ENCODE results near the gene DESI1.
"Not testable (repeated sequence)": the region's sequence is repeated elsewhere in the genome, so short reads cannot be mapped to it uniquely, and the experiment has no call there.

The DESI1 gene

DNA sequence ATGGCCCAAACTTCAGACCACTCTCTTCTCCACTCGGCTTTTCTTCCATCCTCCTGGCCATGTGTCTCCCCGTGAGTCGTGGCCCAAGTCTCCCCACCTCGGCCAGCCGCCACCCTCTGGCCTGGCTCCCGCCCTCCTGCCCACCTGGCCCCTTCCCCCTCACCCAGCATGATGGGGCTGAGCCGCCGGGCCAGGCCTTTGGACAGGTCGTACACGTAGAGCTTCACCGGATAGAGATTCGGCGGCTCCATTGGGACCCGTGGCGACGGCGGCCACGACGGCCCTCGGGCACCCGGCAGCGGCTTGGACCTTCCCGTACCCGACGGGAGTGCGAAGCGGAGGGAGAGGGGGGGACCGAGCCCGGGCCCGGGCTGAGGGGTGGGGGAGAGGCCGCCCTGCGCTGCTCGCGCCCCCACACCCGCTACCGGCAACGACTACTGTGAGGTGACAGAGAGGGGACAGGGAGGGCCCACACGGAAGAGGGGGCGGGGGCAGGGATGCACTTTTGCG is at the start of gene DESI1:
DESI1 (minus strand) TSS at position 455 of the 510 bp plus-strand sequence; CDS start at position 251, 204 bp downstream.
- DNase-seq: peak; percentile 79

DNA sequence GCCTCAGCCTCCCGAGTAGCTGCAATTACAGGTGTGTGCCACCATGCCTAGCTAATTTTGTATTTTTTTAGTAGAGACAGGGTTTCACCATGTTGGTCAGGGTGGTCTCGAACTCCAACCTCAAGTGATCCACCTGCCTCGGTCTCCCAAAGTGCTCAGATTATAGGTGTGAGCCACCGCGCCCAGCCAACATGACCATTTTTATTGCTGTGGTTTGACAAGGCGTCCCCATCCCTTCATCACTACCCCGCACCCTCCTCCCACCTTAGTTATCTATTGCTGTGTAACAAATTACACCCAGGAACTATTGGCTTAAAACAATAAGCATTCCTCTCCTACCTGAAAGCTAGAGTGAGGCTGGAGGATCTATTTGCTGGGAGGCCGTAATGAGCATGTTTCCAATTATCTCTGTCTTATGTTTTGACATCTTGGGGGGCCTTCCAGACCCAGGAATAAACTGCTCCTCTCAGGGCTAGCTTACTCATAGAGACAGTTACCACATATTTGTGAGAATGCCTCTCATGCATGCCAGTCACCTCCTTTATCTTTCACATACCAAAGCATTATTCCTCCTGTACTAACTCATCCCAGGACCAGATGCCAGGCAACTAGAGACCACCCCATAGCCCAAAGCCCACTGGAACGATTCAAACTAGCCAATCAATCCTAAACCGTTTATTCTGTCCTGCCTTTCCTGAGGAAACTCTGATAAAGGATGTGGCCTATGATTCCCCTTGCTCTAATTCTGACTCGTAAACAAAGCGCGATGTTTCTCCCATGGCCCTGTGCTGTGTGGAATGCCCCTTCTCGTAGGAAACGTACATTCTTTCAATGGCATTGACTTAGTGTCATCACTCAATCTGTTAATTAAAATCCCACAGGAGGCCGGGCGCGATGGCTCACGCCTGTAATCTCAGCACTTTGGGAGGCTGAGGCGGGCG is 48.4 kb upstream of the DESI1 start:
- no peak for DNase-seq

DNA sequence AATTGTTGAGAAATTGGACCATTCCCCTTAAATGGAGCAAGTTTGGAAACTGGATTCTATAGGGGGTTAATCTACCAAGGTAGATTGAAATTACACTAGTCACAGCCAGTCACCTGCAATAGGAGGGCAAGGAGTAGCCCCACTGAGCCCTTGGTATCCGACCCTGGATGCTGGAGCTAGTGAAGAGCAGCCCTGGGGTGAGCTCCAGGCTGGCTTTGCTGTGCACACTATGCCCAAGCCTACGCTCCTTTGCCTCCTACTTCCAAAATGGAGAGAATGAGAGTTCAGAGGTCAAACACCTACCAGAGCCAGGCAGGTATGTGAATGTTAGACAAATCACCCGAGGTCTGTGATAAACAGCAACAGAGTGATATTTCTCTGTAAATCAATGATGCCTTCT is 44.1 kb upstream of the DESI1 start:
- DNase-seq: no peak

DNA sequence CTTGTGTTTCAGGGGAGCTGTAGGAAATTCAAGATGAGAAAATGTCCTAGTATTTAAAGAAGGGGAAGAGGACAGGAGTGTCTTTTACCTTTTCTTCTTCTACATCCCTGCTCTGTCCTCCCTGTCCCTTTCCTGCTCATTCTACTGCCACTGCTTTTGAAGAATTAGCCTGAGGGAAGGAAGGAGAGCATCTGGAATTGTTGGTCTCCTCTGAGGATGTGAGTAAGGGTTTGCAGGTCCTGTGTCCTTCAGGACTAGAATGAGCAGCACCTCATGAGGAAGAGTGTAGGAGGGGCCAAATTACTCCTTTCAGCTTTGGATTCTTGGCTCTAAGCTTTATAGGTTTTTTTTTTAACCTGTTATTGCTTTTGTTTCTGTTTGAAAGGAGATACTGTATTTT is 43.6 kb upstream of the DESI1 start:
- no peak for DNase-seq

DNA sequence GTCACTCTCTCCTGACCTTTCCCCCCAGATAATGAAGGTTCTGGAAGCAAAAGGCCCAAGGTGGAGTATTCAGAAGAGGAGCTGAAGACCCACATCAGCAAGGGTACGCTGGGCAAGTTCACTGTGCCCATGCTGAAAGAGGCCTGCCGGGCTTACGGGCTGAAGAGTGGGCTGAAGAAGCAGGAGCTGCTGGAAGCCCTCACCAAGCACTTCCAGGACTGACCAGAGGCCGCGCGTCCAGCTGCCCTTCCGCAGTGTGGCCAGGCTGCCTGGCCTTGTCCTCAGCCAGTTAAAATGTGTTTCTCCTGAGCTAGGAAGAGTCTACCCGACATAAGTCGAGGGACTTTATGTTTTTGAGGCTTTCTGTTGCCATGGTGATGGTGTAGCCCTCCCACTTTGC is 42.8 kb upstream of the DESI1 start:
- not testable (repeated sequence) for DNase-seq

DNA sequence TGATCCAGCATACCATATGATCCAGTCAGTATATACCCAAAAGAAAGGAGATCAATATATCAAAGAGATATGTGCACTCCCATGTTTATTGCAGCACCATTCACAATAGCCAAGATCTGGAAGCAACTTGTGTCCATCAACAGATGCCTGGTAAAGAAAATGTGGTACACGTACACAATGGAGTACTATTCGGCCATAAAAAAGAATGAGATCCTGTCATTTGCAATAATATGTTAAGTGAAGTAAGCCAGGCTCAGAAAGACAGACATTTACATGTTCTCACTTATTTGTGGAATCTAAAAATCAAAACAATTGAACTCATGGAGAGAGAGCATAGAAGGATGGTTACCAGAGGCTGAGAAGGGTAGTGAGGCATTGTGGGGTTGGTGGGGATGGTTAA is 40.9 kb upstream of the DESI1 start:
- DNase-seq: no peak

DNA sequence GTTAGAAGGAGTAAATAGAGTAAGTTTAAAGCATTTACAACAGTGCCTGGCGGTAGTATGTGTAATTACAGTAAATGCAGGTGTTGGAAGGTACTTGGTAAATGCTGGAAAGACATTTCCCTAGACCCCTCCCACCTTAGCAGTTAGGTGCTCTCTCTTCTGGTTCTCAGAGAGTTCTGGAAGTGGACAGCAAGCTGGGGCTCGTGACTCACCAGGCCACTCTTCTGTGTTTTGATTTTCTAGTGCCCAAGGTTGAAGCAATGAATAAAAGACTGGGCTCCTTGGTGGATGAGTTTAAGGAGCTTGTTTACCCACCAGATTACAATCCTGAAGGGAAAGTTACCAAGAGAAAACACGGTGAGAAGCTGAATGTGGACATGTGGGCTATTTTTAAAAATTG is 40.2 kb upstream of the DESI1 start:
- no peak for DNase-seq

DNA sequence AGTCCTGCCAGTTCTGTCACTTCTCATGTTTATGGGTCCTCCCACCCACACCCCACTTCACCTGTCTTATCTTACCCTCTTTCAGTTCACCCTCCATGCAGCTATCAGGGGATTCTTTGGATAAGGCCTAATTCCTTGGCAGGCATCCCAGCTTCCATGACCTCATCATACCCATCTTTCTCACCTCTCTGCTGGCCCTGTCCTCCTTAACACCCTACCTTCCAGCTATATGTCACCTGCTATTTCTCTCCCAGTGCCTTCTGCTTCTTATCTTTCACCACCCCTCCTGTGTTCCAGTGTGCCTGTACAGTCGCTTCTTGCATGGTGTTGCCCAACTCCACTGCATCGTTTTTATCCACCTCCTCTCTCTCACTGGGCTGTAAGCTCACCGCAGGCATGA is 39.6 kb upstream of the DESI1 start:
- no peak for DNase-seq

DNA sequence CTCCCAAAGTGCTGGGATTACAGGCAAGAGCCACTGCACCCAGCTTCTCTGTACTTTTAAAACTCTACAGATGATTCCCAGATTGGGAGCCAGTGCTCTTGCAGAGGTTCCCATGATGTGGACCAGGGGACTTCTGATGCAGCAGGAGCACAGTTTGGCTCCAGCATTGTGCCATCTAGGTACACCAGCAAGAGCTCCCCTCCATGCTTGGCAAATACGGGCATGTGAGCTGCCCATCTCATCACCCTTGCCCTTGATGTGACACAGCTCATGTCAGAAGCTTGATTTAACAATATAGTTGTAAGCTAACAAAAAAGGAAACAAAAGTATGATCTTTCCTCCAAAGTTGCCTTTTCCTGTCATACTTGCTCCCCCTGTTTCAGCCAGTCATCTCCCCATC is 39.1 kb upstream of the DESI1 start:
- no peak for DNase-seq

DNA sequence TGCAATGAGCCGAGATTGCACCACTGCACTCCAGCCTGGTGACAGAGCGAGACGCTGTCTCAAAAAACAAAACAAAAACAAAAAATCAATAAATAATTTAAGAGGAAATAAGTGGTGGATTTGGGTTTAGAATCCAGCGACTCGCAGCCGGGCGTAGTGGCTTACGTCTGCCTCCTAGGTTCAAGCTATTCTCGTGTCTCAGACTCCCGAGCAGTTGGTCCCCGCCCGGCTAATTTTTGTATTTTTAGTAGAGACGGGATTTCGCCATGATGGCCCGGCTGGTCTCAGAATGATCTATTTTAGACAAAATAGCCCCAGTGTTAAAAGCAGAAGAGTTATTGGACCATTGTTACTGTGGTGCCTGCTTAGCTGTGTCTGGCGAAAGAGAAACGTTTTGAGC is 38.0 kb upstream of the DESI1 start:
- DNase-seq: no peak

DNA sequence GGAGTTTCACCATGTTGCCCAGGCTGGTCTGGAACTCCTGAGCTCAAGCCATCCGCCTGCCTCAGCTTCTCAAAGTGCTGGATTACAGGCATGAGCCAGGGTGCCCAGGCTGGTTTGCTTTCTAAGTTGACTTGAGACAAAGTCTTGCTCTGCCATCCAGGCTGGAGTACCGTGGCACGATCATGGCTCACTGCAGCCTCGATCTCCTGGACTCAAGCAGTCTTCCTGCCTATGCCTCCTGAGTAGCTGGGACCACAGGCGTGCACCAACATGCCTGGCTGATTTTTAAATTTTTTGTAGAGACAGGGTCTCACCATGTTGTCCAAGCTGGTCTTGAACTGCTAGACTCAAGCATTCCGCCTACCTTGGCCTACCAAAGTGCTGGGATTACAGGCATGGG is 36.9 kb upstream of the DESI1 start:
- DNase-seq: no peak

DNA sequence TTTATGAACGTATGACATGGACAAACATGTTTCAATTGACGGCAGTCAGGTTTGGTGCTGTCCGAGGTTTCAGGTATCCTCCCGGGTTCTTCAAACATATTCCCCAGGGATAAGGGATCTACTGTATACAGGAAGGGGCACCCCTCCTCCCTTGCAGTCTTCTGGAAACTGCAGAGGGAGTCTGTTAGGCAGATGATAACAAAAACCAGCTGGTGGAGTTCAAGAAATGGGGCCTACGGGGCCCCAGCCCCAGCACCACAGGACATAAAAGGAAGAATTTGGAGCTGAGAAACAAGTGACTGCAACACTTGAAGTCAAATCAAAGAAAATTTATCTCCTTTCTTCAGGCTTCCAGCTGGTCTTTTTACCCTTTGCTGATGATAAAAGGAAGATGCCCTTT is 35.7 kb upstream of the DESI1 start:
- no peak for DNase-seq

DNA sequence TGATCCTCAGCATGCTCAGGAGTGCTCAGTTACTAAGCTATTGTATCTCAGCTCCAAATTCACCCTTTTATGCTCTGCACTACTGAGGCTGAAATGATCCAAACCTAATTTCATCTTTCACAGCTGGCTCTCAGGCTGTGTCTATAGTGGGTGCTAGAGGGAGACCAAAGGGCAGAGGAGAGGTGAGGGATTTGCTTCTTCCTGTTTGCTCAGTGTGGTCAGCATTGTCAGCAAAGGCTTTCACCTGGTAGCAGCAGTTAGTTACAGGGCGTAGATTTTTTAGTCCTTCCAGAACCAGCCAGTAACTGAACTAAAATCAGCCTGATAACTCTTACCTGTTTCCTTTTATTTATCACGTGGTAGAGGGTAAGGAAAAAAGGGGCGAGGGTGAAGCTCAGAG is 33.5 kb upstream of the DESI1 start:
- DNase-seq: peak; percentile 20

DNA sequence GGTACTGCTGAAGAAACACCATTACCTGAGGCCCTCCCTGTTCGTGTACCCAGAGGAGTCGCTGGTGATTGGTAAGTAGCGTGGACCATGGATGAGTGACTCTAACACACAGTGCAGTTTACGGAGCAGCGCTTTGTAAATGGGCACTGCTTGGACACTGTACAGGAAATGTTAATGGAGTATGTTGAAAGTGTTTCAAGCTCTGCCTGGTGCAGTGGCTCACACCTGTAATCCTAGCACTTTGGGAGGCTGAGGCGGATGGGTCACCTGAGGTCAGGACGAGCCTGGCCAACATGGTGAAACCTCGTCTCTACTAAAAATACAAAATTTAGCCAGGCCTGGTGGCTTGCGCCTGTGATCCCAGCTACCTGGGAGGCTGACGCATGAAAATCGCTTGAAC is 30.0 kb upstream of the DESI1 start:
- DNase-seq: peak; percentile 18

DNA sequence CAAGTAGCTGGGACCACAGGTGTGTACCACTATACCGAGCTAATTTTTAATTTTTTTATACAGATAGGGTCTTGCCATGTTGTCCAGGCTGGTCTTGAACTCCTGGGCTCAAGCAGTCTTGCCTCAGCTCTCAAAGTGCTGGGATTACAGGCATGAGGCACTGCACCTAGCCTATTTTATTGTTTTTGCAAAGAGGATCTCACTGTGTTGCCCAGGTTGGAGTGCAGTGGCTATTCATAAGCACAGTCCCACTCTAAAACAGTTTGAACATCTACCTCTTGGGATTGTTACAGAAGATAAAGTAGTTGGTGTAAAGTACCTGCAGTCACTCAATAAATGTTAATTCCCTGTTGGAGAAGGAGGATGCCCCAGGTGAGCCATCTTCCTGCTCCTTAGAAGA is 29.4 kb upstream of the DESI1 start:
- DNase-seq: no peak

DNA sequence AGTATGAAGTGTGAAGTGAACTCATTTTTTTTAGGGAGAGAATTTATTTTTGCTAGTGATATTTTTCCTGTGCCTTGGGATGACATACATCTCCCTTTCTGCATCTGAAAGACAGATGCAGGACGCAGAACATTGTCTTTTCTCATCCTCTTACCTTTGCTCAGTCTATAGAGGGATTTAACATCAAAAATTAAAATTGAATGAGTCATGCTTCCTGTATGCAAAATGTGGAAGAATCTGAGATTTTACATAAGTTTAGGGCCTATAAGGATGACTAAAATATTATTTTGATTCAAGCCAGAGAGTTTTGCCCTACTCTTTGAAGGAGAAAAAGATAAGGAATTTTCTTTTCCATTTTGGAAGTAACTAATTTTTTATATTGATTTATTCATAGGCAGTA is 27.6 kb upstream of the DESI1 start:
- no peak for DNase-seq

DNA sequence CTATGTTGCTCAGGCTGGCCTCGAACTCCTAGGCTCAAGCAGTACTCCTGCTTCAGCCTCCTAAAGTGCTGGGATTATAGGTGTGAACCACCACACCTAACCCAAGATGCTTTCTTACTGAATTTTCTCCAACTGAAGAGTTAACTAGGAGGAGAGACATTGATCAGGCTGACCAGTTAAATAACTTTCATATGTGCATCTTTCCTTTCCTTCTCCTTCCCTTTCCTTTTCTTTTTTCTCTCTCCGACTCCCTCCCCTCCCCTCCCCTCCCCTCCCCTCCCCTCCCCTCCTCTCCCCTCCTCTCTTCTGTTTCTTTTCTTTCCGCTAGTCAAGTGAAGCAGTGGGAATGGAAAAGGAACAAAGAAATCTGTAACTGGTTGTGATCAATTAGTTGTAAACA is 26.9 kb upstream of the DESI1 start:
- no peak for DNase-seq

DNA sequence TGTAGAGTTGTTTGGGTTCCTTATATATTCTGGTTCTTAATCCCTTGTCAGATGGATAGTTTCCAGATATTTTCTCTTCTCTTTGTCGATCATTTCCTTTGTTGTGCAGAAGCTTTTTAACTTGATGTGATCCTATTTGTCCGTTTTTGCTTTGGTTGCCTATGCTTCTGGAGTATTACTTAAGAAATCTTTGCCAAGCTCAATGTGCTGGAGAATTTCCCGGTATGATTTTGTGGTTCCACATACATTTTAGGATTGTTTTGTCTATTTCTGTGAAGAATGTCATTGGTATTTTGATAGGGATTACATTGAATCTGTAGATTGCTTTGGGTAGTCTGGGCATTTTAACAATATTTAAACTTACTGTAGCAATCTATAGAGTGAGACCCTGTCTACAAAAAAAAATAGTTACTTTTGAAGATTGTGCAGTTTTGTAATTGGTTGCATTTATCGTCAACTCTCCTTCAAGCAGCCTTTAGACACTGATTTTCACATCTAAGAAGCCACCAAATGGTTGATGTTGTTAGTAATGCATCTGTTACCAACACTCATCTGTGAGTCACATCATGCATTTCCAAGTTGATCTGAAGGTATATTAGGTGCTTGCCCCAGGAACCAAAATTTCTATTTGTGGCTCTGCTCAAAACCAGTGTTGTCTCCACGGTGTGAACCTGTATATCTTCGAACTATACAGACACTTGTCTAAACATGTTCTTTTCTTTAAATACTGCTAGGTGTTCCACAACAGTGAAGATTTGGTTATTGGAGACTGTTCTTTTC is 21.7 kb upstream of the DESI1 start:
- no peak for DNase-seq

DNA sequence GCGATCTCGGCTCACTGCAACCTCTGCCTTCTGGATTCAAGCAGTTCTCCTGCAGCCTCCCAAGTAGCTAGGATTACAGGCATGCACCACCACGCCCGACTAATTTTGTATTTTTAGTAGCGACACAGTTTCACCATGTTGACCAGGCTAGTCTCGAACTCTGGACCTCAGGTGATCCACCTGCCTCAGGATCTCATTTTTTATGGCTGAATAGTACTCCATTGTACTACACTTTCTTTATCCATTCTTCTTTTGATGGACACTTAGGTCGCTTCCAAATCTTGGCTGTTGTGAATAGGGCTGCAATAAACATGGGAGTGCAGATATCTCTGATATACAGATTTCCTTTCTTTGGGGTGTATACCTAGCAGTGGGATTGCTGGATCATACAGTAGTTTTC is 21.0 kb upstream of the DESI1 start:
- no peak for DNase-seq

DNA sequence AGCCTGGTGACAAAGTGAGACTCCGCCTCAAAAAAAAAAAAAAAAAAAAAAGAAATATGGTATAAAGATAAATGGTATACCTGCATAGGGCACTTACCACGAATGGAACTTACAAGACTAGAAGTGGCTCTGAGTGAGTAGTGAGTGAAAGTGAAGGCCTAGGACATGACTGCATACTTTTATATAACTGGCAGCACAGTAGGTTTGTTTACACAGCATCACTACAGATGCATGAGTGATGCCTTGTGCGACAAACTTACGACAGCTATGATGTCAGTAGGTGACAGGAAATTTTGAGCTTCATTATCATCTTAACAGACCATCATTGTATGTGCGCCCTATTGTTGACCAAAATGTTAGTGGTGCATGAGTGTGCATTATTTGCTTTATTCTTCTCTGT is 17.9 kb upstream of the DESI1 start:
- DNase-seq: peak; percentile 85

DNA sequence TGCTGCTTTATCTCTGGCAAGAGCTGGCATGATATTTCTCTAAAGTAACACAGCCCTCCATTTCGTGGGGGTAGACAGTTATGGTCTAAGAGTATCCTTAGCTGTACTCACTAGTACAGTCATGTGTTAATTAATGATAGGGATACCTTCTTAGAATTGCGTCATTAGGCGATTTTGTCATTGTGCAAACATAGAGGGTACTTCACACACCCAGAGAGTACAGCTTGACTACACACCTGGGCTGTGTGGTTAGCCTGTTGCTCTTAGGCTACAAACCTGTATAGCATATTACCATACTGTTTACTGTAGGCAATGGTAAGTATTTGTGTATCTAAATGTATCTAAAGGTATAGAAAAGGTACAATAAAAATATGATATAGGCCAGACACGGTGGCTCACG is 17.3 kb upstream of the DESI1 start:
- DNase-seq: peak; percentile 95

DNA sequence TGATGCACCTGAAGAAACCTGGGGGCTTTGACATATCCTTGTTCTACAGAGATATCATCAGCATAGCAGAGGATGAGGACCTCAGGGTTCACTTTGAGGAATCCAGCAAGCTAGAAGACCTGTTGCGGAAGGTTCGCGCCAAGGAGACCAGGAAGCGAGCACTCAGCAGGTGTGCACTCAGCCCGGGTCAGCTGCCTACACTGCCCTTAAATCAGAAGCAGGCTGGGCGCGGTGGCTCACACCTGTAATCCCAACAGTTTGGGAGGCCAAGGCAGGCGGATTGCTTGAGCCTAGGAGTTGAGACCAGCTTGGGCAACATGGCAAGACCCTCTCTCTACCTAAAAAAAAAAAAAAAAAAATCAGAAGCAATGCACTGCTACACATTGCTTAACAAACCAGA is 16.8 kb upstream of the DESI1 start:
- peak; percentile 57 for DNase-seq

DNA sequence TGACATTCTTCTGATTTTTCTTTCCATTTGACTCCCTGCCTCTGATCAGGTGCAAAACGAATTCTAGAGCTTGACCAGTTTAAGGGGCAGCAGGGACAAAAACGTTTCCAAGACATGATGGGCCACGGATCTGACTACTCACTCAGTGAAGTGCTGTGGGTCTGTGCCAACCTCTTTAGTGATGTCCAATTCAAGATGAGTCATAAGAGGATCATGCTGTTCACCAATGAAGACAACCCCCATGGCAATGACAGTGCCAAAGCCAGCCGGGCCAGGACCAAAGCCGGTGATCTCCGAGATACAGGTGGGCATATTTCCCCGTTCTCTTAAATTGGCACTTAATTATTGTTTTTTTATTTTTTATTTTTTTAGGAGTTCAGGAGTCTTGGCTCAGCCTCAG is 15.6 kb upstream of the DESI1 start:
- DNase-seq: peak; percentile 65

DNA sequence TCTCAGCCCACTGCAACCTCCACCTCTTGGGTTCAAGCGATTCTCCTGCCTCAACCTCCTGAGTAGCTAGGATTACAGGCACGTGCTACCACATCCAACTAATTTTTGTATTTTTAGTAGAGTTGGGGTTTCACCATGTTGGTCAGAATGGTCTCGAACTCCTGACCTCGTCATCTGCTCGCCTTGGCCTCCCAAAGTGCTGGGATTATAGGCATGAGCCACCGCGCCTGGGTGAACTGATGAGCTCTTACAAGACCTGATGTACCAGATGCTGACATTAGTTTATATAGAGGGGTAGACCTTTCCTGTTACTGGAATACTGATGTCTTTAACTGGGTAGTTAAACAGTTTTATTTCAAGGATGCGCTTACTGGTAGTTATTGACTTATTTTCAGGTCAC is 13.8 kb upstream of the DESI1 start:
- DNase-seq: not testable (repeated sequence)
